ENCODE measurements around the gene BCL6.
A peak's percentile ranks its signal among the peaks of the same experiment; 100 is the strongest.

DNA sequence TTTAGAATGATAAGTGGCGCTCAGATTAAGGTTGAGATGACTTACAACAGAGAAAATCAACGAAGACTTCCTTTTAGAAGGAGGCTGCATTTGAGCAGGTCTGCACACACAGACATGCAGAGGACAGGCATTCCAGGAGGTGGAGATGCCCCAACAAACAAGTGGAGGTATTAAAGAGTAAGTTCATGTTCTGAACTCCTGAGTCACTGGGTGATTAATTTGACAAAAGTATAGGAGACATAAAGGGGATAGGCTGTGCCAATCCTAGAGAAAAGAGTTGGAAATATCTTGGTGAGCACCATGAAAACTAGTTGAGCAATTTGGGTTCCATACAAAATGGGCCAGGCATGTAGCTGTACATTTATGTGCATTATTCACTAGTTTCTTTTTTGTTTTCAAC, 33.5 kb upstream of the BCL6 start:
- TF ChIP-seq, protein P1, sequence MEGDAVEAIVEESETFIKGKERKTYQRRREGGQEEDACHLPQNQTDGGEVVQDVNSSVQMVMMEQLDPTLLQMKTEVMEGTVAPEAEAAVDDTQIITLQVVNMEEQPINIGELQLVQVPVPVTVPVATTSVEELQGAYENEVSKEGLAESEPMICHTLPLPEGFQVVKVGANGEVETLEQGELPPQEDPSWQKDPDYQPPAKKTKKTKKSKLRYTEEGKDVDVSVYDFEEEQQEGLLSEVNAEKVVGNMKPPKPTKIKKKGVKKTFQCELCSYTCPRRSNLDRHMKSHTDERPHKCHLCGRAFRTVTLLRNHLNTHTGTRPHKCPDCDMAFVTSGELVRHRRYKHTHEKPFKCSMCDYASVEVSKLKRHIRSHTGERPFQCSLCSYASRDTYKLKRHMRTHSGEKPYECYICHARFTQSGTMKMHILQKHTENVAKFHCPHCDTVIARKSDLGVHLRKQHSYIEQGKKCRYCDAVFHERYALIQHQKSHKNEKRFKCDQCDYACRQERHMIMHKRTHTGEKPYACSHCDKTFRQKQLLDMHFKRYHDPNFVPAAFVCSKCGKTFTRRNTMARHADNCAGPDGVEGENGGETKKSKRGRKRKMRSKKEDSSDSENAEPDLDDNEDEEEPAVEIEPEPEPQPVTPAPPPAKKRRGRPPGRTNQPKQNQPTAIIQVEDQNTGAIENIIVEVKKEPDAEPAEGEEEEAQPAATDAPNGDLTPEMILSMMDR (optimal IDR thresholded peaks at IDR 0.05 in 1 of 3, IDR thresholded peaks at IDR 0.05 in 1 of 3, conservative IDR thresholded peaks at IDR 0.05 in 1 of 3; ENCODE audit: extremely low read depth in 1 of 3, insufficient read depth in 2 of 3, low read length in 3 of 3): peak in 1 of 3 experiments; percentile 15
- TF ChIP-seq EZH2 (IDR thresholded peaks at IDR 0.05; ENCODE audit: low read length): no peak
